Activated T-cell treated with anti-CD3 and anti-CD28 coated beads for 4 hours (primary cell): Measurements from ENCODE around the gene CHST15.

Source experiments
- DNase-seq: peaks from one replicate; pipeline ENCODE4 v3.0.0-alpha.2; 2020

The CHST15 gene

GRCh38 chr10:124061030-124061429 is 32.4 kb downstream of the CHST15 start:
- no peak for DNase-seq

- no peak for DNase-seq
Measured at GRCh38 chr10:124060148-124060720, 33.2 kb downstream of the CHST15 start.

- no peak for DNase-seq
Measured at GRCh38 chr10:124059551-124059950, 33.8 kb downstream of the CHST15 start.

- DNase-seq, result no peak
Measured at GRCh38 chr10:124058346-124059003, 34.9 kb downstream of the CHST15 start.

- DNase-seq, result no peak
Measured at GRCh38 chr10:124057601-124058000, 35.8 kb downstream of the CHST15 start.

- no peak for DNase-seq
Measured at GRCh38 chr10:124056337-124056980, 36.9 kb downstream of the CHST15 start.

- no peak for DNase-seq
Measured at GRCh38 chr10:124053971-124054370, 39.4 kb downstream of the CHST15 start.

GRCh38 chr10:124052561-124052960 is 40.8 kb downstream of the CHST15 start:
- no peak for DNase-seq

- DNase-seq, result no peak
Measured at GRCh38 chr10:124050021-124051015, 43.1 kb downstream of the CHST15 start.

GRCh38 chr10:124049484-124049883 is 43.9 kb downstream of the CHST15 start:
- DNase-seq, result no peak

GRCh38 chr10:124048371-124049290 is 44.8 kb downstream of the CHST15 start:
- DNase-seq, result no peak

GRCh38 chr10:124047427-124048152 is 45.8 kb downstream of the CHST15 start:
- DNase-seq, result no peak

- no peak for DNase-seq
Measured at GRCh38 chr10:124045801-124046355, 47.5 kb downstream of the CHST15 start.

GRCh38 chr10:124045276-124045675 is 48.1 kb downstream of the CHST15 start:
- DNase-seq, result no peak

GRCh38 chr10:124044143-124044862 is 49.1 kb downstream of the CHST15 start:
- no peak for DNase-seq

GRCh38 chr10:124043310-124044142 is 49.9 kb downstream of the CHST15 start:
- no peak for DNase-seq

- DNase-seq, result no peak
Measured at GRCh38 chr10:124042656-124043309, 50.6 kb downstream of the CHST15 start.

GRCh38 chr10:124041675-124042445 is 51.5 kb downstream of the CHST15 start:
- no peak for DNase-seq
